ENCODE data around the gene VPS39.

DNA sequence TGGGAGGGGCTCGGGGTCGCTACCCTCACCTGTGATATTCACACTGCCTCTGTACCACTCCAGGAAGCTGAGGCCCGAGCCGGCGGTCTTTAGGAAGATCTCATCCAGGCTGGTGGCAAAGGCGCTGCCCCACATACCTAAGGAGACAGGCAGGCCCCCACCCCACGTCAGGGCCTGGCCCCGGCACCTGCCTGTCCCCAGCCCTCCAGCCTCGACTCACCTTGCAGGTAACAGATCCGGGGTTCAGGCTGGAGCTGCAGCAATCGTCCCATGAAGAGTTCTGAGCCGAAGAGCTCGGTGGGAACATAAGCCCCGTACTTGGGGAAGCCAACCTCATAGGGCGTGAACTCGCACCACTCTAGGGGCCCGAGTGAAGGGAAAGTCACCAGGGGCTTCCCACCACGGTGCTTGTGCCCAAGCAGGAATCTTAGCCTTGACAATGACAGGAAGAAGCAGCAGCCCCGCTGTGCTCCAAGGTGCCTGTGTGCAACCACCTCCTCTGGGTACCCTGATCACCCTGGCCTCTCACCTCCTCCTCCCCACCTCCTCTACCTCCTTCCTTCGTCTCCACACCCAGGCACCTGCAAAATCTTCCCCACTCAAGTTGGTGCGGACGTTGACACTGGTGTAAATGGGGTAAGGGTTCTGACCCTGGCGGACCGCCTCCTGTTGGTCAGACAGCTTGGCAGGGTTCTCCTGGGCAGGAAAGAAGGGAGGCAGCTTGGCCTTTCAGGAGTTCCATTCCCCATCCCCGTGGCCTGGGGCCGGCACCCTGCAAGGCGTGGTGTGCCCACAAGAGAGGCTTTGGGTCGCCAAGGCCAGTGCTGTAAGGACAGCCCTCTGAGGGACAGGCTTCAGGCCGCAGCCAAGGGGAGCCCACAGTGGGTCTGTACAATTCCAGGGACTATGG is 62.3 kb downstream of the VPS39 start:
- TF ChIP-seq, protein P1, sequence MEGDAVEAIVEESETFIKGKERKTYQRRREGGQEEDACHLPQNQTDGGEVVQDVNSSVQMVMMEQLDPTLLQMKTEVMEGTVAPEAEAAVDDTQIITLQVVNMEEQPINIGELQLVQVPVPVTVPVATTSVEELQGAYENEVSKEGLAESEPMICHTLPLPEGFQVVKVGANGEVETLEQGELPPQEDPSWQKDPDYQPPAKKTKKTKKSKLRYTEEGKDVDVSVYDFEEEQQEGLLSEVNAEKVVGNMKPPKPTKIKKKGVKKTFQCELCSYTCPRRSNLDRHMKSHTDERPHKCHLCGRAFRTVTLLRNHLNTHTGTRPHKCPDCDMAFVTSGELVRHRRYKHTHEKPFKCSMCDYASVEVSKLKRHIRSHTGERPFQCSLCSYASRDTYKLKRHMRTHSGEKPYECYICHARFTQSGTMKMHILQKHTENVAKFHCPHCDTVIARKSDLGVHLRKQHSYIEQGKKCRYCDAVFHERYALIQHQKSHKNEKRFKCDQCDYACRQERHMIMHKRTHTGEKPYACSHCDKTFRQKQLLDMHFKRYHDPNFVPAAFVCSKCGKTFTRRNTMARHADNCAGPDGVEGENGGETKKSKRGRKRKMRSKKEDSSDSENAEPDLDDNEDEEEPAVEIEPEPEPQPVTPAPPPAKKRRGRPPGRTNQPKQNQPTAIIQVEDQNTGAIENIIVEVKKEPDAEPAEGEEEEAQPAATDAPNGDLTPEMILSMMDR (IDR thresholded peaks at IDR 0.05) = no peak
- no peak for TF ChIP-seq POLR2A (IDR thresholded peaks at IDR 0.05)

Measured in uterus (tissue), 2 donors.